Ishikawa (cell line): ENCODE data around the gene HEXIM2.
A peak's percentile ranks its signal among the peaks of the same experiment; 100 is the strongest.

Experiments
- EP300 ChIP-seq: IDR thresholded peaks from 2 replicates; pipeline ENCODE4 v1.6.1; 2012; ENCODE audit warnings: borderline replicate concordance
- MAX ChIP-seq: IDR thresholded peaks from 2 replicates; pipeline ENCODE4 v1.6.1; 2012
- TAF1 ChIP-seq: IDR thresholded peaks from 2 replicates; pipeline ENCODE4 v1.6.1; 2012; ENCODE audit warnings: low read depth, mild to moderate bottlenecking
- ZBTB7A ChIP-seq: IDR thresholded peaks from 2 replicates; pipeline ENCODE4 v1.6.1; 2012; ENCODE audit warnings: low read depth
- TF ChIP-seq, protein P1 (sequence below): IDR thresholded peaks from 2 replicates; pipeline ENCODE4 v1.6.1; 2012; ENCODE audit warnings: low read depth, mild to moderate bottlenecking

DNA sequence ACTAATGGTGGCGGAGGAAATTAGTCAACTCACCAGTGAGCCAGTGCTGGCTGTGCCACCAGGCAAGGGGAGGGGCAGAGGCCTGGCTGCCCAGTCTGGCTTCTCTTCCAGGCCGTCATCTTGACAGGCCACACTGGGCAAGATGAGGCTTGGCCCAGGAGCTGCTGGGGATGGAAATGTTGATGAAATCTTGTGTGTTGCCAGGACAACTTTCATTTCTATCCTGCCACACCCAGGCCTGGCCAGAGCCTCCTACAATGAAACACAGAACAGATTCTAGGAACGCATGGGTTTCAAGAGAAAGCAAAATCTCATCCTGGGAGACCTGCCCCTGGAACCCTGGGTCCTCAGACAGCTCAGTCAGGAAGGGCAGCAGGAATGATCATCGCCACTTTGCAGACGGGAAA, 9.3 kb downstream of the HEXIM2 start:
- TF ChIP-seq MAX (no peak), ZBTB7A (no peak), TAF1 (peak; percentile 16; the same call in 1 of the 2 replicates), EP300 (no peak)
- TF ChIP-seq, protein P1, sequence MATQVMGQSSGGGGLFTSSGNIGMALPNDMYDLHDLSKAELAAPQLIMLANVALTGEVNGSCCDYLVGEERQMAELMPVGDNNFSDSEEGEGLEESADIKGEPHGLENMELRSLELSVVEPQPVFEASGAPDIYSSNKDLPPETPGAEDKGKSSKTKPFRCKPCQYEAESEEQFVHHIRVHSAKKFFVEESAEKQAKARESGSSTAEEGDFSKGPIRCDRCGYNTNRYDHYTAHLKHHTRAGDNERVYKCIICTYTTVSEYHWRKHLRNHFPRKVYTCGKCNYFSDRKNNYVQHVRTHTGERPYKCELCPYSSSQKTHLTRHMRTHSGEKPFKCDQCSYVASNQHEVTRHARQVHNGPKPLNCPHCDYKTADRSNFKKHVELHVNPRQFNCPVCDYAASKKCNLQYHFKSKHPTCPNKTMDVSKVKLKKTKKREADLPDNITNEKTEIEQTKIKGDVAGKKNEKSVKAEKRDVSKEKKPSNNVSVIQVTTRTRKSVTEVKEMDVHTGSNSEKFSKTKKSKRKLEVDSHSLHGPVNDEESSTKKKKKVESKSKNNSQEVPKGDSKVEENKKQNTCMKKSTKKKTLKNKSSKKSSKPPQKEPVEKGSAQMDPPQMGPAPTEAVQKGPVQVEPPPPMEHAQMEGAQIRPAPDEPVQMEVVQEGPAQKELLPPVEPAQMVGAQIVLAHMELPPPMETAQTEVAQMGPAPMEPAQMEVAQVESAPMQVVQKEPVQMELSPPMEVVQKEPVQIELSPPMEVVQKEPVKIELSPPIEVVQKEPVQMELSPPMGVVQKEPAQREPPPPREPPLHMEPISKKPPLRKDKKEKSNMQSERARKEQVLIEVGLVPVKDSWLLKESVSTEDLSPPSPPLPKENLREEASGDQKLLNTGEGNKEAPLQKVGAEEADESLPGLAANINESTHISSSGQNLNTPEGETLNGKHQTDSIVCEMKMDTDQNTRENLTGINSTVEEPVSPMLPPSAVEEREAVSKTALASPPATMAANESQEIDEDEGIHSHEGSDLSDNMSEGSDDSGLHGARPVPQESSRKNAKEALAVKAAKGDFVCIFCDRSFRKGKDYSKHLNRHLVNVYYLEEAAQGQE, result no peak
